Activated T-helper 17 cell treated with anti-CD3 and anti-CD28 coated beads, Interleukin-2, amount 50 U/mL, for 72 hours (primary cell): Measurements from ENCODE around the gene AGGF1. TPM values are rescaled to one million over a fixed set of nuclear protein-coding genes. Genes with fewer than 3 reads are reported as not detected.
"Not testable (repeated sequence)": the region's sequence is repeated elsewhere in the genome, so short reads cannot be mapped to it uniquely, and the experiment has no call there.

Experiments
- ATAC-seq: fragments of 150-1000 bp; cut with Tn5 transposase; replicated peaks from 2 replicates; pipeline ENCODE4 v1.10.0; 2021; ENCODE audit warnings: mild to moderate bottlenecking, moderate library complexity
- H3K27ac Mint-ChIP-seq: one replicate; pipeline ENCODE4 v1.8.0; 2022; ENCODE audit warnings: mixed read lengths
- H3K27me3 Mint-ChIP-seq: one replicate; pipeline ENCODE4 v1.8.0; 2022; ENCODE audit warnings: mixed read lengths
- H3K36me3 Mint-ChIP-seq: one replicate; pipeline ENCODE4 v1.8.0; 2022; ENCODE audit warnings: low read depth, mild to moderate bottlenecking, mixed read lengths
- H3K4me1 Mint-ChIP-seq: one replicate; pipeline ENCODE4 v1.8.0; 2022; ENCODE audit warnings: mixed read lengths
- H3K4me3 Mint-ChIP-seq: one replicate; pipeline ENCODE4 v1.8.0; 2022; ENCODE audit warnings: mild to moderate bottlenecking, mixed read lengths
- H3K9me3 Mint-ChIP-seq: one replicate; pipeline ENCODE4 v1.8.0; 2022; ENCODE audit warnings: mixed read lengths
- total RNA-seq, 2 donors: library from RNA; stranded (reverse); gene quantifications; one replicate each; pipeline ENCODE4 v1.2.3, GENCODE V29; 2022

Gene AGGF1
- total RNA-seq, 2 donors from 2014 or later, result 24.4 to 25.4 TPM

GRCh38 chr5:77064040-77064439 is 33.8 kb downstream of the AGGF1 start:
- H3K27ac Mint-ChIP-seq, result no peak overlapping the region
- H3K27me3 Mint-ChIP-seq, result no peaks in the 10 kb centered on the region
- H3K4me1 Mint-ChIP-seq, result peaks cover 8% of the 10 kb centered on the region
- H3K9me3 Mint-ChIP-seq, result no peaks in the 10 kb centered on the region
- peaks cover 91% of the 10 kb centered on the region for H3K36me3 Mint-ChIP-seq
- no peak overlapping the region for H3K4me3 Mint-ChIP-seq
- no peak for ATAC-seq

- no peak for ATAC-seq
- no peak overlapping the region for H3K27ac Mint-ChIP-seq
- peaks cover 84% of the 10 kb centered on the region for H3K36me3 Mint-ChIP-seq
- peaks cover 8% of the 10 kb centered on the region for H3K4me1 Mint-ChIP-seq
- H3K4me3 Mint-ChIP-seq, result no peak overlapping the region
- no peaks in the 10 kb centered on the region for H3K27me3 Mint-ChIP-seq
- H3K9me3 Mint-ChIP-seq, result no peaks in the 10 kb centered on the region
Observed at GRCh38 chr5:77065256-77065655, 35.1 kb downstream of the AGGF1 start.

- Mint-ChIP-seq H3K9me3 (no peaks in the 10 kb centered on the region), H3K27ac (no peak overlapping the region), H3K27me3 (no peaks in the 10 kb centered on the region), H3K4me3 (no peak overlapping the region), H3K4me1 (peaks cover 11% of the 10 kb centered on the region), H3K36me3 (peaks cover 78% of the 10 kb centered on the region)
- ATAC-seq, result no peak
Observed at GRCh38 chr5:77066184-77066583, 36.0 kb downstream of the AGGF1 start.

GRCh38 chr5:77066823-77067442 is 36.7 kb downstream of the AGGF1 start:
- H3K36me3 Mint-ChIP-seq, result peaks cover 77% of the 10 kb centered on the region
- H3K4me1 Mint-ChIP-seq, result peaks cover 11% of the 10 kb centered on the region
- H3K27ac Mint-ChIP-seq, result no peak overlapping the region
- H3K4me3 Mint-ChIP-seq, result no peak overlapping the region
- H3K27me3 Mint-ChIP-seq, result no peaks in the 10 kb centered on the region
- H3K9me3 Mint-ChIP-seq, result no peaks in the 10 kb centered on the region
- ATAC-seq, result peak; percentile 63

GRCh38 chr5:77073667-77074066 is 43.5 kb downstream of the AGGF1 start:
- Mint-ChIP-seq H3K27me3 (no peaks in the 10 kb centered on the region), H3K4me3 (no peak overlapping the region), H3K36me3 (peaks cover 19% of the 10 kb centered on the region), H3K27ac (no peak overlapping the region), H3K4me1 (peaks cover 8% of the 10 kb centered on the region), H3K9me3 (no peaks in the 10 kb centered on the region)
- no peak for ATAC-seq

GRCh38 chr5:77074745-77075144 is 44.5 kb downstream of the AGGF1 start:
- ATAC-seq, result no peak
- Mint-ChIP-seq H3K36me3 (peaks cover 10% of the 10 kb centered on the region), H3K9me3 (no peaks in the 10 kb centered on the region), H3K27me3 (no peaks in the 10 kb centered on the region), H3K4me1 (peaks cover 8% of the 10 kb centered on the region), H3K4me3 (no peak overlapping the region), H3K27ac (no peak overlapping the region)

GRCh38 chr5:77076961-77077828 is 47.0 kb downstream of the AGGF1 start:
- Mint-ChIP-seq H3K27ac (no peak overlapping the region), H3K36me3 (no peaks in the 10 kb centered on the region), H3K9me3 (no peaks in the 10 kb centered on the region), H3K4me1 (peaks cover 4% of the 10 kb centered on the region), H3K4me3 (peak overlapping the region; percentile 53), H3K27me3 (no peaks in the 10 kb centered on the region)
- peak; percentile 89 for ATAC-seq

GRCh38 chr5:77077829-77078176 is 47.6 kb downstream of the AGGF1 start:
- Mint-ChIP-seq H3K27ac (no peak overlapping the region), H3K4me1 (peaks cover 4% of the 10 kb centered on the region), H3K27me3 (no peaks in the 10 kb centered on the region), H3K9me3 (no peaks in the 10 kb centered on the region), H3K4me3 (peak overlapping the region; percentile 53), H3K36me3 (no peaks in the 10 kb centered on the region)
- ATAC-seq, result no peak

GRCh38 chr5:77080479-77080878 is 50.3 kb downstream of the AGGF1 start:
- H3K9me3 Mint-ChIP-seq, H3K4me3 Mint-ChIP-seq: not testable (repeated sequence)

GRCh38 chr5:77080905-77081304 is 50.7 kb downstream of the AGGF1 start:
- no peak for ATAC-seq
- Mint-ChIP-seq H3K4me1 (peaks cover 4% of the 10 kb centered on the region), H3K27ac (no peak overlapping the region)

More at GRCh38 chr5:77080479-77080878, 50.3 kb downstream of the AGGF1 start:
- not testable (repeated sequence) for H3K36me3 Mint-ChIP-seq, H3K27me3 Mint-ChIP-seq, H3K27ac Mint-ChIP-seq, ATAC-seq, H3K4me1 Mint-ChIP-seq

GRCh38 chr5:77082280-77082679 is 52.1 kb downstream of the AGGF1 start:
- H3K4me3 Mint-ChIP-seq, result no peak overlapping the region
- no peaks in the 10 kb centered on the region for H3K9me3 Mint-ChIP-seq
- H3K36me3 Mint-ChIP-seq, result no peaks in the 10 kb centered on the region
- no peak overlapping the region for H3K27ac Mint-ChIP-seq
- no peak for ATAC-seq
- peaks cover 2% of the 10 kb centered on the region for H3K27me3 Mint-ChIP-seq
- peaks cover 6% of the 10 kb centered on the region for H3K4me1 Mint-ChIP-seq

More at GRCh38 chr5:77080905-77081304, 50.7 kb downstream of the AGGF1 start:
- Mint-ChIP-seq H3K36me3 (no peaks in the 10 kb centered on the region), H3K4me3 (no peak overlapping the region), H3K9me3 (no peaks in the 10 kb centered on the region), H3K27me3 (no peaks in the 10 kb centered on the region)

GRCh38 chr5:77083088-77083487 is 52.9 kb downstream of the AGGF1 start:
- Mint-ChIP-seq H3K36me3 (no peaks in the 10 kb centered on the region), H3K27ac (no peak overlapping the region), H3K9me3 (no peaks in the 10 kb centered on the region), H3K4me1 (peaks cover 9% of the 10 kb centered on the region), H3K4me3 (no peak overlapping the region), H3K27me3 (peaks cover 3% of the 10 kb centered on the region)
- no peak for ATAC-seq

- Mint-ChIP-seq H3K27me3 (peaks cover 7% of the 10 kb centered on the region), H3K9me3 (peaks cover 3% of the 10 kb centered on the region), H3K4me3 (peak overlapping the region; percentile 74), H3K36me3 (no peaks in the 10 kb centered on the region), H3K4me1 (peaks cover 14% of the 10 kb centered on the region), H3K27ac (no peak overlapping the region)
- ATAC-seq, result no peak
Observed at GRCh38 chr5:77086368-77086688, 56.1 kb downstream of the AGGF1 start.

GRCh38 chr5:77086689-77087483 is 56.7 kb downstream of the AGGF1 start, which contains the start of gene ZBED3:
Gene ZBED3 (minus strand): TSS chr5:77087285. CDS start chr5:77077878, 9,407 bp downstream.
- Mint-ChIP-seq H3K36me3 (no peaks in the 10 kb centered on the region), H3K4me1 (peaks cover 14% of the 10 kb centered on the region), H3K9me3 (peaks cover 3% of the 10 kb centered on the region), H3K27ac (no peak within 1 kb of the TSS), H3K4me3 (peak within 1 kb of the TSS; percentile 74), H3K27me3 (peaks cover 7% of the 10 kb centered on the region)
- ATAC-seq, result peak; percentile 78
